Upper lobe of left lung (tissue), 6 donors: ENCODE measurements around the gene BHLHA9. TPM values are rescaled to one million over a fixed set of nuclear protein-coding genes. Genes with fewer than 3 reads are reported as not detected.
A peak's percentile ranks its signal among the peaks of the same experiment; 100 is the strongest.

Source experiments
- ATAC-seq, 2 donors: fragments of 200-7000 bp; cut with Tn5 transposase; one replicate each; pipeline ENCODE4 v1.9.1; 2022; ENCODE audit warnings: mild to moderate bottlenecking in 2 of 2, moderate library complexity in 2 of 2; ENCODE audit not compliant: low FRiP score in 2 of 2
- DNase-seq, 2 donors: peaks; one replicate each; pipeline ENCODE4 v3.0.0-alpha.2; 2019 to 2020
- H3K27ac ChIP-seq, 4 donors: fragments of 200-600 bp; sonication (generic); one replicate each; pipeline ENCODE4 v1.5.1; 2016 to 2019
- H3K27me3 ChIP-seq, 4 donors: fragments of 200-600 bp; sonication (generic); one replicate each; pipeline ENCODE4 v1.5.1; 2017 to 2019
- H3K36me3 ChIP-seq, 4 donors: fragments of 200-600 bp; sonication (generic); one replicate each; pipeline ENCODE4 v1.5.1; 2016 to 2019
- H3K4me1 ChIP-seq, 4 donors: fragments of 200-600 bp; sonication (generic); one replicate each; pipeline ENCODE4 v1.5.1; 2018 to 2019
- H3K4me3 ChIP-seq, 4 donors: fragments of 200-600 bp; sonication (generic); one replicate each; pipeline ENCODE4 v1.5.1; 2017 to 2019; ENCODE audit warnings: mild to moderate bottlenecking in 2 of 4, moderate library complexity in 1 of 4
- H3K9me3 ChIP-seq, 4 donors: fragments of 200-600 bp; sonication (generic); one replicate each; pipeline ENCODE4 v1.5.1; 2018 to 2019
- CTCF ChIP-seq, 6 experiments: fragments of 450-650 bp in 4 of 6; fragments of 200-600 bp in 2 of 6; sonication (generic) in 2 of 6; IDR thresholded peaks; one replicate each; pipeline ENCODE4 v1.5.1; 2016 to 2019; ENCODE audit warnings: antibody characterized with exemption in 6 of 6
- EP300 ChIP-seq, 4 donors: sonication (generic); formaldehyde crosslinking; IDR thresholded peaks; one replicate each; pipeline ENCODE4 v1.5.1; 2017; ENCODE audit warnings: antibody characterized with exemption in 4 of 4, control low read depth in 2 of 4
- POLR2A ChIP-seq, 4 donors: fragments of 450-650 bp; IDR thresholded peaks; one replicate each; pipeline ENCODE4 v1.5.1; 2016 to 2017; ENCODE audit warnings: antibody characterized with exemption in 4 of 4, mild to moderate bottlenecking in 2 of 4
- POLR2AphosphoS5 ChIP-seq, 2 donors: sonication (generic); formaldehyde crosslinking; IDR thresholded peaks; one replicate each; pipeline ENCODE4 v1.5.1; 2017; ENCODE audit warnings: antibody characterized with exemption in 2 of 2
- WGBS, 2 donors: methylation state at CpG; one replicate each; pipeline ENCODE4 v1.1.5; 2017 to 2018; 5-methylcytosine and 5-hydroxymethylcytosine counted together
- total RNA-seq, 6 donors: library from RNA; depleted of rRNA in 4 of 6; stranded (reverse); fragments of >200 nt in 4 of 6; gene quantifications; one replicate each; pipeline versions ENCODE4 v1.1.0 to v1.2.1, GENCODE V29; 2016 to 2021
- donor health status: DM: no; HTN: no; CAD: no; lungs with moderate emphysema.
- donor health status: DM: no; HTN: yes; CAD: no; lungs with severe emphysema.

The BHLHA9 gene
- not detected for total RNA-seq

- no peak within 1 kb of the TSS for H3K27ac ChIP-seq
- peaks cover 11 to 33% (median 17%) of the 10 kb centered on the region in 4 donors for H3K4me1 ChIP-seq
- ATAC-seq (no peak), DNase-seq (peak in 1 of 2 donors; percentile 82)
- peaks cover 0 to 24% (median 11%) of the 10 kb centered on the region in 4 donors for H3K27me3 ChIP-seq
- H3K36me3 ChIP-seq: no peaks in the 10 kb centered on the region
- WGBS, 2 donors: 31 to 87% methylated on average over 3 to 30 of the region's 93 CpGs
- no peak for TF ChIP-seq POLR2A (IDR thresholded peaks at IDR 0.05)
- no peak for TF ChIP-seq EP300 (IDR thresholded peaks at IDR 0.05)
- TF ChIP-seq POLR2AphosphoS5 (IDR thresholded peaks at IDR 0.05): no peak
- TF ChIP-seq CTCF (IDR thresholded peaks at IDR 0.05): no peak
- H3K9me3 ChIP-seq: no peaks in the 10 kb centered on the region
- H3K4me3 ChIP-seq: no peak within 1 kb of the TSS
Observed at GRCh38 chr17:1270210-1271029, at the start of gene BHLHA9. TSS of gene BHLHA9 (plus strand) at chr17:1270444. CDS start at chr17:1270564, 120 bp downstream.

GRCh38 chr17:1221209-1221608 lies 49.0 kb upstream of the BHLHA9 start:
- WGBS, 2 donors: 92 to 95% methylated on average over 7 of the region's 7 CpGs
- no peak for ATAC-seq
- H3K27ac ChIP-seq: no peak overlapping the region

GRCh38 chr17:1222321-1222720 lies 47.9 kb upstream of the BHLHA9 start:
- H3K27me3 ChIP-seq: no peaks in the 10 kb centered on the region
- no peak overlapping the region for H3K4me3 ChIP-seq
- H3K9me3 ChIP-seq: no peaks in the 10 kb centered on the region
- DNase-seq (no peak), ATAC-seq (no peak)
- no peaks in the 10 kb centered on the region for H3K36me3 ChIP-seq
- TF ChIP-seq EP300 (IDR thresholded peaks at IDR 0.05): no peak
- no peak for TF ChIP-seq POLR2A (IDR thresholded peaks at IDR 0.05)
- no peak for TF ChIP-seq POLR2AphosphoS5 (IDR thresholded peaks at IDR 0.05)
- no peak for TF ChIP-seq CTCF (IDR thresholded peaks at IDR 0.05)
- peaks cover 0 to 4% (median 0%) of the 10 kb centered on the region in 4 donors for H3K4me1 ChIP-seq
- no peak overlapping the region for H3K27ac ChIP-seq
- 95 to 97% methylated on average over 8 of the region's 8 CpGs for WGBS, 2 donors

More at GRCh38 chr17:1221209-1221608, 49.0 kb upstream of the BHLHA9 start:
- Histone ChIP-seq H3K4me1 (peaks cover 0 to under 1% (median 0%) of the 10 kb centered on the region in 4 donors), H3K9me3 (no peaks in the 10 kb centered on the region), H3K27me3 (no peaks in the 10 kb centered on the region), H3K4me3 (no peak overlapping the region), H3K36me3 (no peaks in the 10 kb centered on the region)
- no peak for DNase-seq
- TF ChIP-seq POLR2AphosphoS5 (IDR thresholded peaks at IDR 0.05) (no peak), CTCF (IDR thresholded peaks at IDR 0.05) (no peak), EP300 (IDR thresholded peaks at IDR 0.05) (no peak), POLR2A (IDR thresholded peaks at IDR 0.05) (no peak)

- no peaks in the 10 kb centered on the region for H3K36me3 ChIP-seq
- 84 to 90% methylated on average over 14 of the region's 14 CpGs for WGBS, 2 donors
Observed at GRCh38 chr17:1223662-1224061, 46.6 kb upstream of the BHLHA9 start.

More at GRCh38 chr17:1223662-1224061, 46.6 kb upstream of the BHLHA9 start:
- ATAC-seq (no peak), DNase-seq (no peak)
- peaks cover 6 to 14% (median 13%) of the 10 kb centered on the region in 4 donors for H3K4me1 ChIP-seq
- no peak overlapping the region for H3K4me3 ChIP-seq
- H3K27me3 ChIP-seq: peaks cover 0 to 12% (median 0%) of the 10 kb centered on the region in 4 donors
- no peak overlapping the region for H3K27ac ChIP-seq
- TF ChIP-seq POLR2A (IDR thresholded peaks at IDR 0.05): no peak
- no peak for TF ChIP-seq EP300 (IDR thresholded peaks at IDR 0.05)
- no peak for TF ChIP-seq POLR2AphosphoS5 (IDR thresholded peaks at IDR 0.05)
- no peak for TF ChIP-seq CTCF (IDR thresholded peaks at IDR 0.05)
- H3K9me3 ChIP-seq: no peaks in the 10 kb centered on the region
